GM19455 (cell line): ENCODE results near the gene POGLUT2.

Experiments used
- ATAC-seq: cut with Tn5 transposase; IDR thresholded peaks from one replicate; pipeline ENCODE4 v1.9.1; 2021; ENCODE audit not compliant: unreplicated experiment

Gene POGLUT2

GRCh38 chr13:102770435-102770834, 28.3 kb downstream of the POGLUT2 start:
- ATAC-seq: no peak

DNA sequence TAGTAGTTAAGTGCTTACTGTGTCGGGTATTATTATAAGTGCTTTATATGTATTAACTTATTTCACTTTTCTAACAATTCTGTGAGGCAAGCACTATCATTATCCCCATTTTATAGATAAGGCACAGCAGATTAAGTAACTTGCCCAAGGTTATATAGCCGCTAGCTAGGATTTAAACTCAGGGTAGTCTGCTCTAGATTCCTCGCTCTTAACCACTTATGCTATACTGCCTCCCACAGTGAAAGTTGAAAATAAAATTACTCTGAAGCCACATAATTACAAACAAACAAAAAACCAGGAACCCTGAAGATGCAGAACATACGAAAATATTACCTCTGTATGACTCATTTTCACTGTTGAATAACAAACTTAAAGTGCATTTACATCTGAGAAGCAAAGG, 29.1 kb downstream of the POGLUT2 start:
- ATAC-seq: no peak

DNA sequence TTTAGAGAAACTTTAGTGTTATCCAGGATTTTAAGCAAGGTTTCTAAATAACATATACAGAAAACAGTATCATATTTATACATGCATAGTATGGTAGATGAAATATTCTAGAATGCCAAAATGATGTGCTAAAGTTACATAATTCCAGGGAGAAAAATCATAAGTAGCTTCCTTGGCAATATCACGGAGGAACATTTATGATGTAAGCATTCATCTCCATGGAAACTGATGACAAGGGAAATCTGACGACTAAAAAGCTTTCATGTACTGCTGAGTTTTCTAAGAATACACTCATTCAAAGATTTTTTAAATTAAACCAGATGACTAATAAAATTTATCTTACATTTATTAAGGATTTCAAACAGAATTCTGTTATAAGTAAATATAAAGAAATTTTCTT, 29.9 kb downstream of the POGLUT2 start:
- ATAC-seq: no peak

- no peak for ATAC-seq
Measured at GRCh38 chr13:102763741-102764140, 35.0 kb downstream of the POGLUT2 start.

DNA sequence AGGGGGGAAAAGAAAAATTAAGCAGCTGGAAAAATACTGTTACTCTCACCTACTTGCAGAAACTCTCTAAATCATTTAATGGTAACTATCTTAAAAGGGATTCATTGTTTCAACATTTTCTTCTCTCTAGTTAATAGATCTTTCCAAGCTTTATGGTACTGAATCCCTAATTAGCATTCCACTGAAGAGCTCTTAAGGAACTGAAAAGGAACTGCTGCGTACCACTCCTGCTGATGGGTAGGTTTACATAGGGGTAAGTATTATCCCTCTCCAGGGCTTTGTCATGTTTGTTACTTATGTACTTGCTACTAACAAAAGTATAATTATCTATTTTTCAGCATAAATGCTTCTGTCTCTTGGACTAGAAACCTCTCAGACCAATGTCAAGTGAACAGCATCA, 37.7 kb downstream of the POGLUT2 start:
- ATAC-seq: no peak

DNA sequence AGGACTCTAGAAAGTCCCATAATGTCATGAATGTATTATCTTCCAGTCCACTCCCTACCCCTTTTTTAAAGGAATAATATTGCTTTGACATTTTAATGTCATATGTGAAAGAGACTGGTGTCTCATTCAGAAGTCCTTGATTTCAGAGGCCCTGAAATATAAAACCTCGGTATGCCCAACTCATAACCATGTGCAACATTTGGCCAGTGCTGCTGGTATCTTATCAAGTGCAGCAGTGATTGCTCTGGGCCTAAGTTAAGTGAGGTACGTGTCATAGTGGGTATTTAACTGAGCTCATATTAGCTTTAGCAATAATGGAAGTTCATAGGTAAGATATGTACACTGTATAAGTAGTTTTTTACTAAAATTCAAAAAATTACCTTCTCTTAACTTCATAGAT, 39.9 kb downstream of the POGLUT2 start:
- no peak for ATAC-seq

DNA sequence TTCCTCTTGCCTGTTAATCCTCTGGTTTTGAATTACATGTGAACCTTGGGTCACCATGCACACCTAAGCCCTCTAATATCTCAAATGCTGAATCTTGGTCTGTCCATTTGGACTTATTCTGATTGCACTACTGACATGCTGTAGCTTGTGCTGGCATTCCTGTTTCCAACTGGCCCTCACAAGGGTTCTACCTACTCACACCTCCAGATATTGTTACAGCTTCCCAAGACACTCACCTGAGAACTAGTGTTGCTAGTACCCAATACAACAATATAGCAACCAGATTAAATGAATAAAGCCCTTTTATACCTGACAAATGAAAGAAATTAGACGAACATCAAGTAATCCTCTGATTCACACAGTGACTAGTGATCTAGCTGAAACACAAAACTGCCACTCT, 41.8 kb downstream of the POGLUT2 start:
- ATAC-seq: no peak

GRCh38 chr13:102751886-102752285, 46.9 kb downstream of the POGLUT2 start:
- ATAC-seq: no peak

GRCh38 chr13:102742506-102742905, 56.3 kb downstream of the POGLUT2 start:
- ATAC-seq: no peak

GRCh38 chr13:102742101-102742500, 56.7 kb downstream of the POGLUT2 start:
- ATAC-seq: no peak
